GM13977 (cell line): ENCODE results near the gene PALLD.

Experiments used
- DNase-seq: peaks from one replicate; pipeline ENCODE4 v3.0.0; 2012; ENCODE audit warnings: low spot score
- in situ Hi-C: fragments of 300-500 bp; cut with MboI; formaldehyde crosslinking; loops from one replicate; pipeline ENCODE4 v1.12.0; 2022; ENCODE audit warnings: low sequenced_read_pairs, low pct_unique_long_range_greater_than_20kb, mixed read lengths, inconsistent platforms; ENCODE audit not compliant: unreplicated experiment
- TF ChIP-seq, protein P1 (sequence below): IDR thresholded peaks from 2 replicates; pipeline ENCODE4 v1.5.1; 2012; ENCODE audit warnings: mild to moderate bottlenecking, control low read depth; ENCODE audit not compliant: insufficient read depth; ENCODE audit errors: extremely low read depth, missing control alignments

Gene PALLD

DNA sequence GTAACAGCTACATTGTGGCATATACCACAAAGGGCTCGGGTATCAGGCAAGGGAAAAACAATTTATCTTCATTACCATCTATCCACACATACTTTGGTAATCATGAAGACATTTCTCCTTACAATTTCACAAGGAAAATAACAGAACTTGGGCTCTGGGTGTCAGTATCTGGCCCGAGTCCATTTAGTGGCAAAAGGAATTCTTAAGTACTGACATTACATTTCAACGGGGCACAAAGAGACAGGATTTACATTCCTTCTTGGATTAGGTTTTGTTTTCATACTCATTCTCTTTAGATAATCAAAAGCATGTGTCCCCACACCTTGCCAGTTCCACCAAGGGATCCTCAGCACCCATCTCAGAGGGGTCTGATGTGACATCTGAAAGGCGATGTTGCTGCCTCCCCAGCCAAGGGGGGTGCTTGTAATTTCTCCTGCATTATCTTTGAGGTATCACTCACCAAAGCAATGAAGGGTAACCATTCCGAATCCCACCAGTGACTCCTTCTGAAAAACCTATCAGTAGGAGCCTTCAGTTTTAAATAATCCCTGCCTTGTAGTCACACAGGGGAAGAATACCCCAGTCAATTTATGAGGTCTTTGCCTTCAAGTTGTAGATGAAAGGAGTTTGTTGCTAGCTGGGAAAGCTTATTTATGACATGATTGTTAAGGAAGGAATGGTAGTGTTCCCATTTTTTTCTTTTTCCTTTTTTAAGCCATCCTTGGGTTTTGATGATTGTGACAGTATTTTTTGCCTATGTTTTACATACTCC, 118.6 kb downstream of the PALLD start:
- TF ChIP-seq, protein P1, sequence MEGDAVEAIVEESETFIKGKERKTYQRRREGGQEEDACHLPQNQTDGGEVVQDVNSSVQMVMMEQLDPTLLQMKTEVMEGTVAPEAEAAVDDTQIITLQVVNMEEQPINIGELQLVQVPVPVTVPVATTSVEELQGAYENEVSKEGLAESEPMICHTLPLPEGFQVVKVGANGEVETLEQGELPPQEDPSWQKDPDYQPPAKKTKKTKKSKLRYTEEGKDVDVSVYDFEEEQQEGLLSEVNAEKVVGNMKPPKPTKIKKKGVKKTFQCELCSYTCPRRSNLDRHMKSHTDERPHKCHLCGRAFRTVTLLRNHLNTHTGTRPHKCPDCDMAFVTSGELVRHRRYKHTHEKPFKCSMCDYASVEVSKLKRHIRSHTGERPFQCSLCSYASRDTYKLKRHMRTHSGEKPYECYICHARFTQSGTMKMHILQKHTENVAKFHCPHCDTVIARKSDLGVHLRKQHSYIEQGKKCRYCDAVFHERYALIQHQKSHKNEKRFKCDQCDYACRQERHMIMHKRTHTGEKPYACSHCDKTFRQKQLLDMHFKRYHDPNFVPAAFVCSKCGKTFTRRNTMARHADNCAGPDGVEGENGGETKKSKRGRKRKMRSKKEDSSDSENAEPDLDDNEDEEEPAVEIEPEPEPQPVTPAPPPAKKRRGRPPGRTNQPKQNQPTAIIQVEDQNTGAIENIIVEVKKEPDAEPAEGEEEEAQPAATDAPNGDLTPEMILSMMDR: no peak
- in situ Hi-C loops: no loop called here
- no peak for DNase-seq

DNA sequence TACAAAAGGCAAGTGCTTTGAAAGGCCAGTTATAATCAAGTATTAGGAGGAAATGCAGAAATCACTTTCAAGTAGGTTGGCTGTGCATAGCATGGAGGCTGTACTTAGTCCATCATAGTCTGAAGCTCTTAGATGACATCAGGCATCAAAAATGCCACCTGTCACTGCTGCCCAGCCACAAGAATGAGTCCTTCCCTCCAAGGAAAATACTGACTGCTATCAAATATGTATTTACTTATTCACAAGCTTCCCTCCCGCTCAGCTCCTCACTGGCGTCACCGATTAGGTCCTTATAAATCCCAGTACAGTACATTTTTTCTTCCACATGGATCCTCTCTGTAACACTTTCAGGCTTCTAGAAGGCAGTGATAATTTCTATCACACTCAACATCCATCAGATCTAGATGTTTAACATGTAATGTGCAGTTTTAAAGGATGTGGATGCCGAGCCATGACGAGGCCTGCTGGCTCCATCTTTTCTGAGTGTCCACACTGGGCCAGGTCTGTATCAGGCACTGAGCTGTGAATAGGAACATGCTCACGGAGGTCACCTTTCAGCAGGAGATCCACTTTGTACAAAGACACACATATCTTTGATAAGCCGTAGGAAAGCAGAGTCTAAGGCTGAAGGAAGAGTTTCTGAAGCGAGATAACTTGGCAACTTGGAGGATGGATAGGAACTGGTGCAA, 121.9 kb downstream of the PALLD start:
- in situ Hi-C loops: no loop called here
- no peak for DNase-seq
- TF ChIP-seq, protein P1: no peak

DNA sequence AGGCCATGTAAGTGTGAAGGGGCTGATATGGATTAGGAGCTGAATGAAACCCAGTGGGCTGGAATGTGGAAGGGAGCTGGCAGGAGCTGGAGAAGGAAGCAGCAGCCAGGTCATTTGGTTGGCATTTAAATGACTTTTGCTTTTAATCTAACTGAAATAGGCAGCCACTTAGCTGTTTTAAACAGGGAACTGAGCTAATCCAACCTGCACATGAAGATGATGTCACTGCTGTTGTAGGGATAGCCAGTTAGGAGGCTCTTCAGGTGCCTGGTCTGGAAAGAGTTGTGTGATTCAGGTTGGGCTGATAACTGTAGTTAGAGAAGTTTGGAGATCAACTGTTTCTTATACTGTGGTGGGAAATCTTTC, 122.4 kb downstream of the PALLD start:
- TF ChIP-seq, protein P1: no peak
- no peak for DNase-seq
- in situ Hi-C loops: no loop called here

DNA sequence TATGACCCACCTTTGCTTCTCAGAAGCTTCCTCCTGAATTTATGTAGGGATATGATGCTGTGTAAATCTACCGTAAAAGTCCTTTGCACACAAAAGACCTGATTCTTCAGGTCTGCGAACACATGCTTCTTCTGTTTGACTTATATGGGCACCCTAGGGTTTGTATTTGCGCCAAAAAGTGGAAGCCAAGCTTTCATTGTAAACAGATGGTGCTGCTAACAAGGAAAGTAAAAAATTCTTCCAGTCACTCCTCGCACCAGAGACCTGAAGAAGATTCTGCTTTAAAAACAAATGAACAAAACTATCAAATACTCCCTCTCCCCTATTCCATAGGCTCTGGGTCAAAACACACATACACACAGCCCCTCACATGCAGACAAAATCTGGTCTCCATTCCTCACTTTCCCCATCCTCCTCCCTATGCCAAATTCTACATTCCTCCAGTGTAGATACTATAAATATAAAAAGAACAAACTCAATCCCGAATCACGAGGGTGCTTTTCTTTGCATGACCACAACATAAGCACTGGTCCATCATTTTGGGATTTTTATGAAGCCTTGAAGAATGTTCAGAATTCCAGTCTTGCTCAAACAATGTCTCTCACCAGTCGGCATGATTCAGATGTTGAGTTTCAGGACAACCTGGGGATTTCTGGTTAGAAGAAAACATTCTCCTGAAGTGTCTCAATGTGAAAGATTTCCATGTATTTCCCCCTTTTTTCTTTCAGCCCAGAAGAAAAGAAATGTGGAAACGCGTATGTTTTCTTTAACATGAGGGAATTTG, 125.1 kb downstream of the PALLD start:
- in situ Hi-C loops: no loop called here
- DNase-seq: no peak
- TF ChIP-seq, protein P1: no peak

DNA sequence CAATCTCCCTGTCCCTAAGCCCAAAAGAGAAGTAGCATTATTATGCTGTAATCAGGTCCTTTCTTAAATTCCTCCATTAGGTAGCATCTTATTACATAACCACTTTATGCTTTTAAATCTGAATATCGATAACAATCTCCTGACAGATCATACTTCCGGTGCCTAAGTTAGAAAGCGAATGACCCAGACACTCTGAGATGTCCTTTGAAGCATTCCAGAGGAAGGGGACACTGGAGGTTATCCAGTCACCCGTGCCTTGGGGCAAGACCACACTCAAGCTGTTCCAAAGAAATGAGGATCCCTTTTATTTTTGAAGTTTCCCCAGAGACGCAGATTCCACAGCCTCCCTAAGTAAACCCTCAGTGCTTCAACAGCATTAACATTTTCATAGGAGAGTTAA, 125.7 kb downstream of the PALLD start:
- DNase-seq: no peak
- in situ Hi-C loops: no loop called here
- TF ChIP-seq, protein P1: no peak

DNA sequence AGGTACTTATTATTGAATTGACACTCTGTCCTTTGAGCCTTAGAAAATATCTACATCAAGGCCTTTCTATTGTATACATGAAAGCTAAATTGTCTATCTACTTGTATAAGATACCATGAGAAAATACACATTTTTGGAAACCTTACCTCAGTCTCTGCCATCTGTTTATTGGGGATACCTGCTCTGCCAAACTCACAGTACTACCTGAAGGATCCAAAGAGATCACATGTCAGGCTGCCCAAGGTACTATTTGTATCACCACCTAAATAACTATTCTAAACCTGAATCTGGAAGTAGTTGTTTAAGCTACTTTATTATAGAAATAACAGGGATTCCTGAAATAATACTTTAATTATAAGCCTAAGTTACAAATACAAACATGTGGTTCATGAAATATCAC, 126.2 kb downstream of the PALLD start:
- in situ Hi-C loops: no loop called here
- TF ChIP-seq, protein P1: no peak
- no peak for DNase-seq
